HepG2 (cell line): Measurements from ENCODE around the gene HCFC1R1. TPM values are rescaled to one million over a fixed set of nuclear protein-coding genes. Genes with fewer than 3 reads are reported as not detected.

Experiments used
- ATF1 ChIP-seq: IDR thresholded peaks from 2 replicates; pipeline ENCODE4 v1.6.1; 2016; ENCODE audit warnings: mild to moderate bottlenecking, control low read depth
- SMAD1 ChIP-seq: sonication (generic); formaldehyde crosslinking; IDR thresholded peaks from 2 replicates; pipeline ENCODE4 v1.4.0; 2020; ENCODE audit warnings: missing genetic modification reagents, low read depth, mild to moderate bottlenecking, borderline replicate concordance
- ZNF232 ChIP-seq: sonication (generic); formaldehyde crosslinking; IDR thresholded peaks from 2 replicates; pipeline ENCODE4 v1.4.0; 2020; ENCODE audit warnings: missing genetic modification reagents, borderline replicate concordance
- ZNF577 ChIP-seq: sonication (generic); formaldehyde crosslinking; IDR thresholded peaks from 2 replicates; pipeline ENCODE4 v1.4.0; 2020; ENCODE audit warnings: mild to moderate bottlenecking, low read depth, missing genetic modification reagents, borderline replicate concordance
- ZNF619 ChIP-seq: sonication (generic); formaldehyde crosslinking; IDR thresholded peaks from 2 replicates; pipeline ENCODE4 v1.4.0; 2020; ENCODE audit warnings: mild to moderate bottlenecking, missing genetic modification reagents
- ZNF720 ChIP-seq: sonication (generic); formaldehyde crosslinking; IDR thresholded peaks from 2 replicates; pipeline ENCODE4 v1.4.0; 2020; ENCODE audit warnings: missing genetic modification reagents
- polyA plus RNA-seq, 8 experiments: library from polyadenylated mRNA; depleted of rRNA in 3 of 8; stranded (reverse) in 7 of 8; unstranded in 1 of 8; fragments of >200 nt; fragmentation: Illumina TruSeq in 4 of 8; extraction: Trizol in 4 of 8; gene quantifications; 2 replicates each; pipeline versions ENCODE4 v1.2.1 to v1.2.3, GENCODE V29; 2011 to 2016; ENCODE audit warnings: low read depth in 4 of 8, missing spikeins in 1 of 8, mixed read lengths in 1 of 8; ENCODE audit not compliant: insufficient read depth in 1 of 8
- total RNA-seq, 5 experiments: library from RNA; depleted of rRNA; stranded (reverse); fragments of >200 nt; fragmentation: Illumina TruSeq; extraction: Trizol; gene quantifications; 2 replicates each; pipeline ENCODE4 v1.2.3, GENCODE V29; 2016; ENCODE audit warnings: low read depth in 1 of 5
- TF ChIP-seq, protein P1 (sequence below), 2 experiments: sonication (generic) in 1 of 2; formaldehyde crosslinking in 1 of 2; IDR thresholded peaks; 2 replicates each; pipeline versions ENCODE4 v1.4.0 to v1.6.1; 2016 to 2020; ENCODE audit warnings: borderline replicate concordance in 1 of 2, low read depth in 1 of 2, mild to moderate bottlenecking in 1 of 2, missing genetic modification reagents in 1 of 2
- TF ChIP-seq, protein P2 (sequence below): IDR thresholded peaks from 2 replicates; pipeline ENCODE4 v1.6.1; 2016; ENCODE audit warnings: low read depth
- TF ChIP-seq, protein P3 (sequence below): sonication (generic); formaldehyde crosslinking; IDR thresholded peaks from 2 replicates; pipeline ENCODE4 v1.4.0; 2020; ENCODE audit warnings: mild to moderate bottlenecking, missing genetic modification reagents
- TF ChIP-seq, protein P4 (sequence below): sonication (generic); formaldehyde crosslinking; IDR thresholded peaks from 2 replicates; pipeline ENCODE4 v1.4.0; 2020; ENCODE audit warnings: missing genetic modification reagents, low read depth, mild to moderate bottlenecking, borderline replicate concordance
- TF ChIP-seq, protein P5 (sequence below): sonication (generic); formaldehyde crosslinking; IDR thresholded peaks from 2 replicates; pipeline ENCODE4 v1.8.0; 2022; ENCODE audit warnings: missing genetic modification reagents, low read depth, mild to moderate bottlenecking, borderline replicate concordance
- TF ChIP-seq, protein P6 (sequence below): sonication (generic); formaldehyde crosslinking; IDR thresholded peaks from 2 replicates; pipeline ENCODE4 v1.4.0; 2020; ENCODE audit warnings: missing genetic modification reagents
- TF ChIP-seq, protein P7 (sequence below): conservative IDR thresholded peaks from 2 replicates; pipeline ENCODE4 v1.6.1; 2018; ENCODE audit warnings: missing genetic modification reagents

Gene HCFC1R1
- total and polyA plus RNA-seq, 2 of the 13 experiments (the other 11 are each of a cell fraction or from before 2014, with no cell fraction given): 13.8 to 16.1 TPM

DNA sequence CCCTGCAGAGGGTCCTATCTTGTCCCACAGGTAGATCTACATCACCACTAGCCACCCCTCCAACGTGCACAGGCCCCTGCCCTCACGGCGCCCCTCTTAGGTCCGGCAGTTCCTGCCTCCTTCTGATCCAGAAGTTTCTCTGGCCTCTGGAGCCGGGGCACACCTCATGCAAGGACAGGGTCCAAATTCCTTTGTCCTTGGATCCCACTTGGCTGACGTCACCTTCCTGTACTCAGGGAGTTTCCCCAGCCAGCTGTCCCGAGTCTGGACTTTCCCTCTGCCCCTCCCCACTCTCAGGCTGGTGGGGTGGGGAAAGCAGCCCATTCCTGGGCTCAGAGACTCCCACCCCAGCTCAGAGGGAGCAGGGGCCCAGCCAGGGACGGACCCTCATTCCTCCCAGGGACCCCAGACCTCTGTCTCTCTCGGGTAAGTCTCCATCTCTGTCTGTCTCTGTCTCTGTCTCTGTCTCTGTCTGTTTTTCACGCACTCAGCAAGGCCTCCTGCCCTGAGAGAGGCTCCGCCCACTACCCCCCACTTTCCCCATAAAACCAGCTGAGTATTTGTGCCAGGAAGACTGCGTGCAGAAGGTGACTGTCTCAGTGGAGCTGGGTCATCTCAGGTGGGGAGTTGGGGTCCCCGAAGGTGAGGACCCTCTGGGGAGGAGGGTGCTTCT lies 41.5 kb upstream of the HCFC1R1 start, which contains the start of gene IL32 (continued):
- TF ChIP-seq, protein P1, sequence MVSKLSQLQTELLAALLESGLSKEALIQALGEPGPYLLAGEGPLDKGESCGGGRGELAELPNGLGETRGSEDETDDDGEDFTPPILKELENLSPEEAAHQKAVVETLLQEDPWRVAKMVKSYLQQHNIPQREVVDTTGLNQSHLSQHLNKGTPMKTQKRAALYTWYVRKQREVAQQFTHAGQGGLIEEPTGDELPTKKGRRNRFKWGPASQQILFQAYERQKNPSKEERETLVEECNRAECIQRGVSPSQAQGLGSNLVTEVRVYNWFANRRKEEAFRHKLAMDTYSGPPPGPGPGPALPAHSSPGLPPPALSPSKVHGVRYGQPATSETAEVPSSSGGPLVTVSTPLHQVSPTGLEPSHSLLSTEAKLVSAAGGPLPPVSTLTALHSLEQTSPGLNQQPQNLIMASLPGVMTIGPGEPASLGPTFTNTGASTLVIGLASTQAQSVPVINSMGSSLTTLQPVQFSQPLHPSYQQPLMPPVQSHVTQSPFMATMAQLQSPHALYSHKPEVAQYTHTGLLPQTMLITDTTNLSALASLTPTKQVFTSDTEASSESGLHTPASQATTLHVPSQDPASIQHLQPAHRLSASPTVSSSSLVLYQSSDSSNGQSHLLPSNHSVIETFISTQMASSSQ (IDR thresholded peaks at IDR 0.05; ENCODE audit: low read depth): no peak
- TF ChIP-seq, protein P1 (CRISPR knock-in tag; IDR thresholded peaks at IDR 0.05; ENCODE audit: borderline replicate concordance): no peak
- TF ChIP-seq, protein P2, sequence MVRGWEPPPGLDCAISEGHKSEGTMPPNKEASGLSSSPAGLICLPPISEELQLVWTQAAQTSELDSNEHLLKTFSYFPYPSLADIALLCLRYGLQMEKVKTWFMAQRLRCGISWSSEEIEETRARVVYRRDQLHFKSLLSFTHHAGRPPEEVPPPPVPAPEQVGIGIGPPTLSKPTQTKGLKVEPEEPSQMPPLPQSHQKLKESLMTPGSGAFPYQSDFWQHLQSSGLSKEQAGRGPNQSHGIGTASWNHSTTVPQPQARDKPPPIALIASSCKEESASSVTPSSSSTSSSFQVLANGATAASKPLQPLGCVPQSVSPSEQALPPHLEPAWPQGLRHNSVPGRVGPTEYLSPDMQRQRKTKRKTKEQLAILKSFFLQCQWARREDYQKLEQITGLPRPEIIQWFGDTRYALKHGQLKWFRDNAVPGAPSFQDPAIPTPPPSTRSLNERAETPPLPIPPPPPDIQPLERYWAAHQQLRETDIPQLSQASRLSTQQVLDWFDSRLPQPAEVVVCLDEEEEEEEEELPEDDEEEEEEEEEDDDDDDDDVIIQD (CRISPR knock-in tag): no peak; the same call in 1 of the 2 replicates
- TF ChIP-seq, protein P3, sequence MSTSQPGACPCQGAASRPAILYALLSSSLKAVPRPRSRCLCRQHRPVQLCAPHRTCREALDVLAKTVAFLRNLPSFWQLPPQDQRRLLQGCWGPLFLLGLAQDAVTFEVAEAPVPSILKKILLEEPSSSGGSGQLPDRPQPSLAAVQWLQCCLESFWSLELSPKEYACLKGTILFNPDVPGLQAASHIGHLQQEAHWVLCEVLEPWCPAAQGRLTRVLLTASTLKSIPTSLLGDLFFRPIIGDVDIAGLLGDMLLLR (CRISPR knock-in tag): no peak
- peak; percentile 70; the same call in 1 of the 2 replicates for TF ChIP-seq ZNF232
- TF ChIP-seq, protein P4, sequence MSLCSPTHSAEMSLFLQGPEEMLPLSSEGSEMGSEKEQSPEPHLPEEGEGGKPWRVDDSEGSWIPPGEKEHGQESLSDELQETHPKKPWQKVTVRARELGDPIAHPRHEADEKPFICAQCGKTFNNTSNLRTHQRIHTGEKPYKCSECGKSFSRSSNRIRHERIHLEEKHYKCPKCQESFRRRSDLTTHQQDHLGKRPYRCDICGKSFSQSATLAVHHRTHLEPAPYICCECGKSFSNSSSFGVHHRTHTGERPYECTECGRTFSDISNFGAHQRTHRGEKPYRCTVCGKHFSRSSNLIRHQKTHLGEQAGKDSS (CRISPR knock-in tag): no peak
- peak; percentile 73 for TF ChIP-seq ATF1 (CRISPR knock-in tag)
- TF ChIP-seq, protein P5, sequence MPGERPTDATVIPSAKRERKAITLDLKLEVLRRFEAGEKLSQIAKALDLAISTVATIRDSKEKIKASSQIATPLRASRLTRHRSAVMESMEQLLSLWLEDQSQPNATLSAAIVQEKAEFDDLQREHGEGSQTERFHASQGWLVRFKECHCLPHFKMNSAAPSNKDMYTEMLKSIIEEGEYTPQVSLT (CRISPR knock-in tag): no peak
- TF ChIP-seq ZNF577: no peak
- no peak for TF ChIP-seq ZNF720 (CRISPR knock-in tag)
- TF ChIP-seq, protein P6, sequence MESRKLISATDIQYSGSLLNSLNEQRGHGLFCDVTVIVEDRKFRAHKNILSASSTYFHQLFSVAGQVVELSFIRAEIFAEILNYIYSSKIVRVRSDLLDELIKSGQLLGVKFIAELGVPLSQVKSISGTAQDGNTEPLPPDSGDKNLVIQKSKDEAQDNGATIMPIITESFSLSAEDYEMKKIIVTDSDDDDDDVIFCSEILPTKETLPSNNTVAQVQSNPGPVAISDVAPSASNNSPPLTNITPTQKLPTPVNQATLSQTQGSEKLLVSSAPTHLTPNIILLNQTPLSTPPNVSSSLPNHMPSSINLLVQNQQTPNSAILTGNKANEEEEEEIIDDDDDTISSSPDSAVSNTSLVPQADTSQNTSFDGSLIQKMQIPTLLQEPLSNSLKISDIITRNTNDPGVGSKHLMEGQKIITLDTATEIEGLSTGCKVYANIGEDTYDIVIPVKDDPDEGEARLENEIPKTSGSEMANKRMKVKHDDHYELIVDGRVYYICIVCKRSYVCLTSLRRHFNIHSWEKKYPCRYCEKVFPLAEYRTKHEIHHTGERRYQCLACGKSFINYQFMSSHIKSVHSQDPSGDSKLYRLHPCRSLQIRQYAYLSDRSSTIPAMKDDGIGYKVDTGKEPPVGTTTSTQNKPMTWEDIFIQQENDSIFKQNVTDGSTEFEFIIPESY (CRISPR knock-in tag): peak; percentile 34; the same call in 1 of the 2 replicates
- TF ChIP-seq, protein P7, sequence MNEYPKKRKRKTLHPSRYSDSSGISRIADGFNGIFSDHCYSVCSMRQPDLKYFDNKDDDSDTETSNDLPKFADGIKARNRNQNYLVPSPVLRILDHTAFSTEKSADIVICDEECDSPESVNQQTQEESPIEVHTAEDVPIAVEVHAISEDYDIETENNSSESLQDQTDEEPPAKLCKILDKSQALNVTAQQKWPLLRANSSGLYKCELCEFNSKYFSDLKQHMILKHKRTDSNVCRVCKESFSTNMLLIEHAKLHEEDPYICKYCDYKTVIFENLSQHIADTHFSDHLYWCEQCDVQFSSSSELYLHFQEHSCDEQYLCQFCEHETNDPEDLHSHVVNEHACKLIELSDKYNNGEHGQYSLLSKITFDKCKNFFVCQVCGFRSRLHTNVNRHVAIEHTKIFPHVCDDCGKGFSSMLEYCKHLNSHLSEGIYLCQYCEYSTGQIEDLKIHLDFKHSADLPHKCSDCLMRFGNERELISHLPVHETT: no peak
- TF ChIP-seq SMAD1 (CRISPR knock-in tag): peak; percentile 75; the same call in 1 of the 2 replicates
- no peak for TF ChIP-seq ZNF619 (CRISPR knock-in tag)
